Jurkat, Clone E6-1 (cell line): ENCODE measurements around the gene GSG1L2. TPM values are rescaled to one million over a fixed set of nuclear protein-coding genes. Genes with fewer than 3 reads are reported as not detected.
A peak's percentile ranks its signal among the peaks of the same experiment; 100 is the strongest.

Experiments used
- DNase-seq: peaks from one replicate; pipeline ENCODE4 v3.0.0-alpha.2; 2011; ENCODE audit warnings: low read depth, low spot score
- H3K4me3 ChIP-seq: 2 replicates; pipeline ENCODE4 v1.5.1; 2011; ENCODE audit warnings: mild to moderate bottlenecking, low read length, control low read depth, moderate library complexity
- polyA plus RNA-seq: library from polyadenylated mRNA; unstranded; fragments of >200 nt; gene quantifications from one replicate; pipeline ENCODE4 v1.2.1, GENCODE V29; 2012; ENCODE audit warnings: missing spikeins; ENCODE audit not compliant: insufficient read length, insufficient read depth

Gene GSG1L2
- not detected for polyA plus RNA-seq

GRCh38 chr17:9821921-9822320 is at the start of gene GSG1L2:
Gene GSG1L2, minus strand, starts transcription at chr17:9822079. Its CDS starts 8 bp downstream, at chr17:9822071.
- DNase-seq, result no peak
- no peak within 1 kb of the TSS for H3K4me3 ChIP-seq

GRCh38 chr17:9868552-9868951 is 46.7 kb upstream of the GSG1L2 start:
- H3K4me3 ChIP-seq, result no peak overlapping the region
- DNase-seq, result no peak

- no peak for DNase-seq
- H3K4me3 ChIP-seq, result no peak overlapping the region
These were observed 43.7 kb upstream of the GSG1L2 start for GRCh38 chr17:9865586-9865985.

DNA sequence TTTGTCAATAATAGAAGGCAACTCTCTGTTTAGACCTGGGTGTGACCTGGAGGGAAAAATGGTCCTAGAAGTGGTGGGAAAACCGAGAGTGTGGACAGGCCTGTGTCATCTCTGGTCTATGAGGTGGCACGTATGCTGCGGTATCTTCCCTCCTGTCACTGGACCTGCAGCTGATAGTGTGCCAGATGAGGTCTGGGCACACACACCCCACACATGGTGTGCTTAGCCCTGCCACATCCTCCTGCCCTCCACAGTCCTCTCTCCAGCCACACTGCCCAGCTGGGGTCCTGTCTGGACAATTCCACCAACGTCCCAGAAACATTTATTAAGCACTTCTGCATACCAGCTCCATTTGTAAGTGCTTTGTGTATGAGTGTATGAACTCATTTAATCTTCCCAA is 41.1 kb upstream of the GSG1L2 start:
- H3K4me3 ChIP-seq, result no peak overlapping the region
- no peak for DNase-seq

- H3K4me3 ChIP-seq, result no peak overlapping the region
- DNase-seq, result no peak
These were observed 40.3 kb upstream of the GSG1L2 start for GRCh38 chr17:9862220-9862619.

- no peak overlapping the region for H3K4me3 ChIP-seq
- DNase-seq, result peak; percentile 8
These were observed 39.0 kb upstream of the GSG1L2 start for GRCh38 chr17:9860851-9861250.

GRCh38 chr17:9859781-9860180 is 37.9 kb upstream of the GSG1L2 start:
- H3K4me3 ChIP-seq, result no peak overlapping the region
- no peak for DNase-seq

DNA sequence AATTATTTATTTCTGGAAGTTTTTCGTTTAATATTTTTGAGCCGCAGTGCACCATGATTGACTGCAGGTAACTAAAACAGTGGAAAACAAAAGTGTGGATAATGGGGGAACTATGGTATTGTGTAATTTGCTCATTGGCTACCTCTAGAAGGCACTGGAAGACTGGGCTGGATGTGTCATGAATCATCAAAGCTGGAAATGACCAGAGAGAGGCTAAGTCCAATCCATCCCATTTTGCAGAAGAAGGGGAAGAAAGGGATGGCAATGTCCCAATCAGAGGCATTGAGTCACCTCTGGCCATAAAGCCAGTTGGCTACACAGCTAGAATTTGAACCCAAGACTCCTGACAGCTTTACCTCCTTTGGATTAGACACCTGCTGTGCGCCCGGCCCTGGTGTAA is 33.2 kb upstream of the GSG1L2 start:
- H3K4me3 ChIP-seq, result no peak overlapping the region
- DNase-seq, result no peak

- no peak overlapping the region for H3K4me3 ChIP-seq
- DNase-seq, result no peak
These were observed 32.4 kb upstream of the GSG1L2 start for GRCh38 chr17:9854255-9854654.

- no peak for DNase-seq
- H3K4me3 ChIP-seq, result no peak overlapping the region
These were observed 28.3 kb upstream of the GSG1L2 start for GRCh38 chr17:9850151-9850550.

- H3K4me3 ChIP-seq, result no peak overlapping the region
- DNase-seq, result no peak
These were observed 23.4 kb upstream of the GSG1L2 start for GRCh38 chr17:9845306-9845705.

DNA sequence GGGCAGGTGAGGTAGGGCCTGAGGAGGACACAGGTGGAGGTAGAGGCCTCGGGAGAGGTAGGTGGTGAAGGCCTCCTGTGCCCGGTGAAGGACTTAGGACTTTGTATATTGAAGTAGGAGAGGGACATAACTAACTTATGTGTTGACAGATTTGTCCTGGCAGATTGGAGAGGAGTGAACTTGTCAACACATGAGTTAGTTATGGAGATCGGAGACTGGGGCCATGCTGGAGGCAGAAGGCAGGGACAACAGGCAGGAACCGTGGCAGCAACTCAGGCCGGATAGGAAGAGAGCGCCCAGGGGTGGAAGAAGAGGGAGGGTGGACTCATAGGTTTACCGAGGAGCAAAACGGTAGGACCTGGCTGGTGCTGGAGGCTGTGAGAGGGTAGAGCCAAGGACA is 22.3 kb upstream of the GSG1L2 start:
- H3K4me3 ChIP-seq, result no peak overlapping the region
- DNase-seq, result no peak

DNA sequence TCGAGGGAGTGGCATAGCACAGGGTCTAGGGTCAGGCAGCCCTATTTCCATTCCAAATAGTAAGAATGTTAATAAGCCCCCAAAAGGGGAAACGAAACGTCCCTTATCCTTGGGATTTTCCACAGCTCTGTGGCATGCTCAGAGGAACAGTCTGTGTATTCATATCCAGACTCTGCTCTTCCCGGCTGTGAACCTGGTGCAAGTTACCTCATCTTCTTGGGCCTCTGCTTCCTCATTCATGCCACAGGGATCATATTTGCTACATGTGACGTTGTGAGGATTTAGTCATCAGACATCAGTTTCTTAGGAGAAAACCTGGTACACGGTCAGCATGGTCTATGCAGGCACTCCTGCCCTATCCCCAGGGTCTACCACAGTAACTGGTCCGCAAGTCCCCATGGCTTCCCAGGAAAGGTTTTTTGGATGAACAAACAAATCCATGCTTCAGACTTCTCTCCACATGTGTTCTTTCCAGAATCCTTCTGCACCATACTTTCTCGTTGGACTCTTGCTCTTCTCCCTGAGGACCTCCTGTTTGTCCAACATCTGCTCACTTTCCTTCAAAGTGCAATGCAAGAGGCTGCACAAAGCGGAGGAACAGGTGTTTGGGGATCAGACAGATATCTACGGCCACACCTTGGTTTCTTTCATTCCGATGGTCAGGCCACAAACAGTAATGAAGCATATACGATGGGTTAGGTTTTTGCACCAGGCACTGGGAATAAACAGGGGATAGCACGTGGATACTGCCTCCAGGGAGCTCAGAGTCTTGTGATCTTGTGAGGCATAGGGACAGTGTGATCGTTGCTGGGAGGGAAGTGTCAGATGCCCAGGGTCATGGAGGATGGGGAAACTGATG is 21.5 kb upstream of the GSG1L2 start:
- H3K4me3 ChIP-seq, result no peak overlapping the region
- no peak for DNase-seq

GRCh38 chr17:9842057-9842758 is 20.3 kb upstream of the GSG1L2 start:
- DNase-seq, result no peak
- H3K4me3 ChIP-seq, result no peak overlapping the region

- DNase-seq, result no peak
- H3K4me3 ChIP-seq, result no peak overlapping the region
These were observed 17.6 kb upstream of the GSG1L2 start for GRCh38 chr17:9839433-9839832.

GRCh38 chr17:9837551-9838471 is 15.9 kb upstream of the GSG1L2 start:
- no peak for DNase-seq

DNA sequence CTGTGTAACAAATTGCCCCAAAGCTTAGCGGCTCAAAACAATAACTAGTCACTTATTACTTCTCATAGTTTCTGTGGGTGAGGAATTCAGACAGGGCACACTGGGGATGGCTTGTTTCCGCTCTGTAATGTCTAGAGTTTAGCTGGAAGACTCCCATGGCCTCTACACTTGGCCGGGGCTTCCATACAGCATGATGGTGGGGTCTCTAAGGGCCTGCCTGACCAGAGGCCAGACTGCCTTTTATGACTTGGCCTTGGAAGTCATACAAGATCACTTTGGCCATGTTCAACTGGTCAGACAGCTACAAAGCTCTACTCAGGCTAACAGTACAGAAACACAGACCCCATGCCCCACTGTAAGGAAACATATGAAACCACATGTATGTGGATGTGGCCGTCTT is 12.0 kb upstream of the GSG1L2 start:
- no peak overlapping the region for H3K4me3 ChIP-seq
- no peak for DNase-seq

More at GRCh38 chr17:9837551-9838471, 15.9 kb upstream of the GSG1L2 start:
- H3K4me3 ChIP-seq, result no peak overlapping the region

DNA sequence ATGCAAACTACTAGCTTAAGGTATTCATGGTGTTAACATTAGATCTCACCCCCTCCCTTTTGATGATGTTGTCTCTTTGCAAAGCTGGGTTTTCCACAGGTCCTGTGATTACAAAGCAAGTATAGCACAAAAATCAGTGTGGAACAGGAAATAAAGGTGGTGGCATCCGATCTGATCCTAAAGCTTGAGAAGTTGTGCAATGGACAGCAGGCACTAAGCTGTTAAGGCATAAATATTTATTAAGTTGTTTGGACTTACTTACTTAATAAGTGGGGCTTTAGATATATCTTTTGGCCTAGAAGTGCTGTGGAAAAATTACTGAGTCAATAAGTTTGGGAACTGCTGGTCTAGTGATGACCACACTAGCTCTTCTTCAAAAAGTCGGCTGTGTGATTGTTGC is 8.8 kb upstream of the GSG1L2 start:
- DNase-seq, result no peak
- H3K4me3 ChIP-seq, result no peak overlapping the region

DNA sequence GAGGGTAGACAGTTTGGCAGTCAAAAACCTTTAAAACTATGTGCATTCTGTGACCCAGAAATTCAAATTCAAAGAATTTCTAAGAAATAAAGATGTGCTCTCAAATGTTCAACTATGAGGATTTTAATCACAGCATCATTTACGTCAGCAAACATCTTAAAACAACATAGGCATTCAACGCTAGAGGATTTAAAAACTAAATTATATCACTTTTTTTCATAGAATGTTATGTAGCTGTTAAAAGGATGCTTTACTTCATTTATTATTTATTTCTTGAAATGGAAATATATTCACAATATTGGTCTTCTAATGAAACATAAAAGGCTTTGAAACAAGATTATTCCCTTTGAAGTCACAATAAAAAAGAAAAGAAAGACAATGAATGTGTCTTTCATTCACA is 7.5 kb upstream of the GSG1L2 start:
- no peak for DNase-seq
- H3K4me3 ChIP-seq, result no peak overlapping the region
